Stimulated activated CD4-positive, alpha-beta T cell treated with anti-CD3 and anti-CD28 coated beads, Interleukin-1b, Interleukin-23, amount 100 ng/mL, for 48 hours (primary cell): ENCODE data around the gene FAM234A.
"Not testable (repeated sequence)": the region's sequence is repeated elsewhere in the genome, so short reads cannot be mapped to it uniquely, and the experiment has no call there.

Source experiments
- DNase-seq: peaks from one replicate; pipeline ENCODE4 v3.0.0-alpha.2; 2020

FAM234A gene

GRCh38 chr16:234468-235305, at the start of gene FAM234A:
Gene FAM234A (plus strand): TSS chr16:234821. CDS start chr16:254414, 19,593 bp downstream.
- peak; percentile 94 for DNase-seq

- DNase-seq, result no peak
Observed at GRCh38 chr16:185213-185612, 49.4 kb upstream of the FAM234A start.

- no peak for DNase-seq
Observed at GRCh38 chr16:185691-186090, 48.9 kb upstream of the FAM234A start.

GRCh38 chr16:187330-187729, 47.3 kb upstream of the FAM234A start:
- no peak for DNase-seq

- DNase-seq, result peak; percentile 23
Observed at GRCh38 chr16:188674-189073, 45.9 kb upstream of the FAM234A start.

GRCh38 chr16:189604-190186, 44.9 kb upstream of the FAM234A start:
- no peak for DNase-seq

GRCh38 chr16:191831-192230, 42.8 kb upstream of the FAM234A start:
- DNase-seq, result no peak

GRCh38 chr16:192686-193085, 41.9 kb upstream of the FAM234A start:
- no peak for DNase-seq

- no peak for DNase-seq
Observed at GRCh38 chr16:193441-193840, 41.2 kb upstream of the FAM234A start.

GRCh38 chr16:194516-194915, 40.1 kb upstream of the FAM234A start:
- no peak for DNase-seq

GRCh38 chr16:200388-200787, 34.2 kb upstream of the FAM234A start:
- no peak for DNase-seq

- DNase-seq, result no peak
Observed at GRCh38 chr16:203246-203645, 31.4 kb upstream of the FAM234A start.

GRCh38 chr16:204046-204445, 30.6 kb upstream of the FAM234A start:
- DNase-seq, result not testable (repeated sequence)

GRCh38 chr16:209359-209758, 25.3 kb upstream of the FAM234A start:
- not testable (repeated sequence) for DNase-seq

- not testable (repeated sequence) for DNase-seq
Observed at GRCh38 chr16:211631-212180, 22.9 kb upstream of the FAM234A start.

GRCh38 chr16:212999-213398, 21.6 kb upstream of the FAM234A start:
- DNase-seq, result no peak

- no peak for DNase-seq
Observed at GRCh38 chr16:220021-220420, 14.6 kb upstream of the FAM234A start.

GRCh38 chr16:228151-228851, 6.3 kb upstream of the FAM234A start:
- DNase-seq, result no peak

- peak; percentile 86 for DNase-seq
Observed at GRCh38 chr16:228852-229730, 5.5 kb upstream of the FAM234A start, which contains the start of gene LUC7L. Gene LUC7L (minus strand): TSS chr16:229449. CDS start chr16:229339, 110 bp downstream.

- no peak for DNase-seq
Observed at GRCh38 chr16:229731-230281, 4.8 kb upstream of the FAM234A start.

- not testable (repeated sequence) for DNase-seq
Observed at GRCh38 chr16:230351-230750, 4.3 kb upstream of the FAM234A start.

- no peak for DNase-seq
Observed at GRCh38 chr16:230949-231348, 3.7 kb upstream of the FAM234A start.
